ENCODE results near the gene NSRP1. TPM values are rescaled to one million over a fixed set of nuclear protein-coding genes. Genes with fewer than 3 reads are reported as not detected.
"Not testable (repeated sequence)": the region's sequence is repeated elsewhere in the genome, so short reads cannot be mapped to it uniquely, and the experiment has no call there.

NSRP1 gene
- total RNA-seq, 1 donor from 2014 or later: 8.1 TPM

- no peak for DNase-seq (ENCODE audit: low read depth in 2 of 2)
Observed at GRCh38 chr17:30186761-30187160, 70.1 kb downstream of the NSRP1 start.

- DNase-seq (ENCODE audit: low read depth in 2 of 2): no peak
Observed at GRCh38 chr17:30187573-30187972, 71.0 kb downstream of the NSRP1 start.

DNA sequence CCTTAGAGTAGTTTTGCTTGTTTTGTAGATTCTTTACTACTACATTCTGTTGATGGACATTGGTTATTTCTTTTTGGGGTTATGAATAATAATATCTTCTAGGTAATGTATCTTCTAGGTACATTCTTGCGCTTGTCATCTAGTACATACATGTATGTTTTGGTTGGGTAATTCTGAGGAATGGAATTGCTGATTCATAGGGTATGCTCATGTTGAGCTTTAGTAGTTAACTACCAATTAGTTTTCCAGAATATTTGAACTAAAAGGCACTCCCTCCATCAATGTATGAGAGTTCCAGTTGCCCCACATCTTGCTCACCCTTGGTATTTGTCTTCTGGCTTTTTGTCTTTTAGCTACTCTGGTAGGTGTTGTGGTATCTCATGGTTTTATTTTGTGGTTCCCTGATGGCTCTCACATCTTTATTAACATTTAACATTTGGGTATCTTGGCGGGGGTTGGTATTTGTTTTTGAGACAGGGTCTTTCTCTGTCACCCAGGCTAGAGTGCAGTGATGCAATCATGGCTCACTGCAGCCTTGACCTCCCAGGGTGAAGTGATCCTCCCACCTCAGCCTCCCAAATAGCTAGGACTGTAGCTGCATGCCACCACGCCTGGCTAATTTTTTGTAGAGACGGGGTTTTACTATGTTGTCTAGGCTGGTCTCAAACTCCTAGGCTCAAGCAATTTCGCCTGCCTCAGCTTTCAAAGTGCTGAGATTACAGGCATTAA lies 71.8 kb downstream of the NSRP1 start:
- no peak for DNase-seq (ENCODE audit: low read depth in 2 of 2)

DNA sequence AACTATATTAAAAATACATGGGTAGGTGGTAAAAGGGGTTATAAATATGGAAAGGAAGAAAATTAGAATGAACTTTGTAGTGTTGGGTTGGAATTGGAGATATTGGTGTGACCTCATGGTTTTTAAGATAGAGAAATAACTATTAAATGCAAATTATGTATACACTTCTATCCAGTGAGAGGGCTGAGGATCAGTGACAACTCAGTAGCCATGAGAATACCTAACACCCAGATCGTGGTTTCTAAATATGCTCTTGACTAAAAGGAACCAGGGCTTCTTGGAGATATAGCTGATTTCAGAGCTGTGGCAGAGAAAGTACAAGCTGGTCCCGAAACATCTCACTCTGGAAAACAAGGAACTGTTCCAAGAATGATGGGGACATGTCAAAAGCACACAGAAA lies 74.5 kb downstream of the NSRP1 start:
- no peak for DNase-seq (ENCODE audit: low read depth in 2 of 2)

DNA sequence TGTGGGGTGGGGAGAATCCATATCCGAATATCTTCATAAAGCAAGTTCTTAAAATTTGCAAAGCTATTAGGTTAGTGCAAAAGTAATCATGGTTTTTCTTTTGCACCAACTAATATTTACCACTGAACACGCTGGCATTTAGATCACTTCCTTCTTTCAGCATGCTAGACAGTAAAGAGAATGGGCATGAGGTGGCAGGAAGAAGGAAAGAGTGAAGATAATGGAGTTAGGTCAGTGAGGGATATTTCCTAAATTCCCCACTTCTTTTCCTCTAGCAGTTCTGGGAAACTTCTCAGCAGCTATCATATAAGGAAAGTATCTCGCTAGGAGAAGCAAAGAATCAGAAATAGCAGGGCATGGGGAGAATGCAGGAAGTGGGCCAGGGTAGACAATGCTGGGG lies 79.9 kb downstream of the NSRP1 start:
- peak in 1 of 2 donors; percentile 34 for DNase-seq (ENCODE audit: low read depth in 2 of 2)

DNA sequence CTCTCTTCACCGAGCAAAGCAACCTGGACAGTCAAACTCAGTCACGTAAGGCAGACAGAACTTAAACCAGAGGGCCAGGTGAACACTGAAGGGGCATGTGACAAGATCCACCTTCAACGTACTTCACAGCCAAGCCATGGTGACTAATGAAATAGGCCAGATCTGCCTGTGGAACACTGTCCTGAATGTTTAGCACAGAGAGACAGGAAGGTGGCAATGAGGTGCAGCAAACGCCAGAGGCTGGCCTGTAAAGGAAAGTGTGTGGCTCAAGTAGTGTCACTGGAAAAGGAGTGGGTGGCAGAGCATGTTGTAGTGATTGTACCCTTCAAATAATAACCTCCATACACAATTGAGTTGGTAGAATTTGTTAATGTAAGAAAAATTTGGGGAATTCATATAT lies 80.8 kb downstream of the NSRP1 start:
- DNase-seq (ENCODE audit: low read depth in 2 of 2): no peak

GRCh38 chr17:30199600-30199999 lies 83.0 kb downstream of the NSRP1 start:
- DNase-seq (ENCODE audit: low read depth in 2 of 2): no peak

DNA sequence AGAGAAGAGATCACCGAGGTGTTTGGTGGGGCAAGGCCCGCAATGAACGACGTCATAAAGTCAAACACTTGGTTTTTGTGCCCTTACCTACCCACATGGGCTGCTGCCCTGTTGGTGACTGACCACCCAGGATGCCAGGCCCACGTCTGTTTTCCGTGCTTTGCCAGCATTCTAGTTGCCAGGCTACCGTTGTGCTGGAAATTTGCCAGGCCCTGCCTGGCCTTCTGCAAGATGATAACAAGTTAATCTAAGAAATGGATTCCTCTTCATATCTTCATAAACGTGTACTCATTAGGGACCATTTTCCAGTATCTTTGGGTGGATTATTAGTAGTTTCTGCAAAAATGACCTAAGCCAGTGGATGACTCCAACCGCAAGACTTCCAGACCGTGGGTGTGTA lies 83.5 kb downstream of the NSRP1 start:
- no peak for DNase-seq (ENCODE audit: low read depth in 2 of 2)

DNA sequence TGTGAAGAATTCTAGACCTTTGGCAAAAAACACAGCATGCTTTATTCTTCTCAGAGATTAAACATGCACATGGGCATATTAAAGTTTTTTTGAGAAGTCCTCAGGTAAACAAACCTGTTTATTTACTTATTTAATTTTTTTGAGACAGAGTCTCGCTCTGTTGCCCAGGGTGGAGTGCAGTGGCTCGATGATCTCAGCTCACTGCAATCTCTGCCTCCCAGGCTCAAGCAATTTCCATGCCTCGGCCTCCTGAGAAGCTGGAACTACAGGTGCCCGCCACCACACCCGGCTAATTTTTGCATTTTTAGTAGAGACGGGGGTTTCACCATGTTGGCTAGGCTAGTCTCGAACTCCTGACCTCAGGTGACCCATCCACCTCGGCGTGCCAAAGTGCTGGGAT lies 84.0 kb downstream of the NSRP1 start:
- DNase-seq (ENCODE audit: low read depth in 2 of 2): not testable (repeated sequence)

DNA sequence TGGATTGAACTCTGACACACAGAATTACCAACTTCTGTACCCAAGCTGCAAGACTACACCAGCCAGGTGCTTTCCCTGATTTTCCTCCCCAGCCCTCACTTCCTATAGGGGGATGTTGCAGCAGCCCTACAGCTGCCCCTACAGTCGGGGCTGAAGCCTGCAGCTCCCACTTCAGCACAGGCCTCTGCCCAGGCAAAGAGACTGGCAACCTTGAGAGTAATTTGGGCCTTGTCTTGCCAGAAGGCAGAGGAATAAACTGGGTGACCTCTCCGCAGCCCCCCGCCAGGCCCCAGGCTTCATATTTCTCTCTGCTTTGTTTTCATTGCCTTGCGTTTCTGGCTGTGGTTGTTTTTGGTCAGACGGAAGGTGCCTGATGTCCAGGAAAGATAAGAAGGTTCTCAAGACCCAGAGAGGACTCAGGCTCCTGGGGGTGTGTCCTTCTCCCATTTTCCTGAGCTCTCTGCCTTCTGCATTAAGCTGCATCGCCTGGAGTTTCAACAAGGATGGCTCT lies 86.9 kb downstream of the NSRP1 start:
- DNase-seq (ENCODE audit: low read depth in 2 of 2): peak in 1 of 2 donors; percentile 18

- peak; percentile 72 to 93 for DNase-seq (ENCODE audit: low read depth in 2 of 2)
Observed at GRCh38 chr17:30207655-30208054, 91.0 kb downstream of the NSRP1 start.

DNA sequence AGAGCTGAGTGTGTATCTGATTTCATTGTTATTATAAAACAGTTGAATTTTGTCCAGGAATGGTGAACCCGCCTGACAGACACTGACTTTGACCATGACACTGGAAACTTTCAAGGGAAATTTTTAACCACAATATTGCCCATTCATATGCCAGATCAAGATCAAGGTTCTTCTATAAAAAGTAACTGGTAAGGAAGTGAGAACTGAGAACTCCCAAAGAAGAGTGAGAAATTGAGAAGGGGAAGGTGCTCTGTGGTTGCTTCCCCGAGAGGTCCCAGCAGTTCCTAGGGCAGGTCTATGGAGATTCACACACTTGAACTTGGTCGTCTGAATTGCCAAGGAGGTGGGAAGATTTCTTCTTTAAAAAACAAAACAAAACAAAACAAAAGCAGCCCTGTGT lies 91.6 kb downstream of the NSRP1 start:
- no peak for DNase-seq (ENCODE audit: low read depth in 2 of 2)

DNA sequence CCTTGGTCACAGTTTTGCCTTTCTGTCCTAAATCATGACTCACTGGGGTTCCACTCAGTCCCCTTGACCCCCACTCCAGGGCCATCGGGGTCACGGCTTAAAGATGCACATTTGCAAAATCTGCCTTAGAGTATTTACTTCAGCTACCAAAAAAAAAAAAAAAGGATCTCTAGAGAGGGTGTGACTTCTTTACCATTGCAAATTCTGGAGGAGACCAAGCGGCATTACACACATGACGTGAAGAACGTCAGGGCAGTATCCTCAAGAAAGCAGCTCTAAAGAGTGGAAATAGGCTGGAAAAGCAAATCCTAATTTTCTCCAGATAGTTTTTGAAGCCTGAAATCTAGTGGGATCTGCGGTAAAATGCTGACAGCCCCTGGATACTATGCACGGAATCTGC lies 93.3 kb downstream of the NSRP1 start:
- DNase-seq (ENCODE audit: low read depth in 2 of 2): no peak

GRCh38 chr17:30210366-30210765 lies 93.8 kb downstream of the NSRP1 start:
- DNase-seq (ENCODE audit: low read depth in 2 of 2): no peak

DNA sequence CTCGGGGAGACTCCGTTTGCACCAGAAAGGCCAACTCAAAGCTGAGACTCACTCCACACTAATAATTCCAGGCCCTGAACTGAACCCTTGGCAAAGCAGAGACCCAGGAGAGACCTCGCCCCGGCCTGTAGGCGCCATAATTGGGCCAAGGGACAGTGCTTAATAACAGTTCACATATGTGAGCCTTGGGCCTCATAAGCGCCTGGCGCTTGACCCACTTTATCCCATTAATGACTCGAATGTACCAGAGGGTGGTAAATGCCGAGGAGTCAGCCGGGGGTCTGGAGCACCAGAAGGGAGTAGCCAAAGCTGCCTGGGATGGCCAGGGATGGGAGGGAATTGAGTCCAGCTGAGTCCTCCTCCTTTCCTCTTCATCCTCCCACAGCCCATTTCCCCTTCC lies 94.3 kb downstream of the NSRP1 start:
- DNase-seq (ENCODE audit: low read depth in 2 of 2): no peak

DNA sequence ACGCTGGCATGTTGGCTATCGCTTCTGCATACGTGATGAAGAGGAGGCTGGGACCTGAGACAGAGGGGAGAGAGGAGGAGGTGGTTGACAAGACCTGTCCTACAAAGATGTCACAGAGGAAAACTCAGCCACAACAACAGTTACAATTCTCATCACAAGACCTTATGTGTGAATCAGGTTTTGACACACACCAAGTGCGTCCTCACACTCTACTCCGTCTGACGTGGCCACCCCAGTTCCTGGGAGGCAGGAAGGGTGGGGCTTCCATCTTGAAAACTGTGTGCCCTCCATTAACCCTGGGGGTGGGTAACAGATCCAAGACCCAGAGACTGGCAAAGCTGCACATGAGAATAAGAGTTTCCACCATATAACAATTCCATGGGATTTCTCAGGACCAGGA lies 94.8 kb downstream of the NSRP1 start:
- no peak for DNase-seq (ENCODE audit: low read depth in 2 of 2)

DNA sequence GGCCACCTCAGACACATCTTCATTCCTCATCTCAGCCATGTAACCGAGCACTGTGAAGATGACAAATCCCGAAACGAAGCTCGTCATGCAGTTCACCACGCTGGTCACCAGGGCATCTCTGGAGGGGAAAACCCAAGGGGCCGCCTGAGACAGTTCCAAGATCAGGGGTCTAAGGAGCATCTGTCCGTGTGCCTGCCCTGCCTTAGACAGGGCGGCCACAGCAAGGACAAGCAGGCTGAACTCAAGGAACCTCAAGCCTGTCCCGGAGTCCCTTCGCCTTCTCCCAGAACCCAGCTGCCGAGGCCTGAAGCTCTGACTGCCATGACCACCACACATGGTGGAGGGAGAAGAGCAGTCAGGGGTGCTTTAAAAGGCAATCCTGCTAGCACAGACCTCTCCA lies 96.1 kb downstream of the NSRP1 start:
- no peak for DNase-seq (ENCODE audit: low read depth in 2 of 2)

DNA sequence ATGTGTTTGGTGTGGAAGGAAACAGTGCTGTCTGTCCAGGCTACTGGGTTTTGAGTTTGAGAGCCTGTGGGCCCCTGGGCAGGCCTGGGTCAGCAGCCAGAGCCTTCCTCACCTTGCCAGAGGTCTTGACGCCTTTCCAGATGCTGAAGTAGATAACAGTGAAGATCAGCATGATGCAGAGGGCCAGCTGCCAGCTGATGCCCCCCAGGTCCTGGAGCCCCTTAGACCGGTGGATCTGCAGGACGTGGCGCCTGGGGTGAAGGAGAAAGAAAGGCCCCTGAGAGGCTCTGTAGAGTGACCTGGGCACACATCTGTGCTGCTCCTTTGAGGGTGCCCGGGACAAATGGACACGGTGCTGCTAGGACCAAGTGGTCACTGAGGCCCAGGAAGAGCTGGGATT lies 100.4 kb downstream of the NSRP1 start:
- DNase-seq (ENCODE audit: low read depth in 2 of 2): no peak

GRCh38 chr17:30217746-30218245 lies 101.2 kb downstream of the NSRP1 start:
- no peak for DNase-seq (ENCODE audit: low read depth in 2 of 2)

DNA sequence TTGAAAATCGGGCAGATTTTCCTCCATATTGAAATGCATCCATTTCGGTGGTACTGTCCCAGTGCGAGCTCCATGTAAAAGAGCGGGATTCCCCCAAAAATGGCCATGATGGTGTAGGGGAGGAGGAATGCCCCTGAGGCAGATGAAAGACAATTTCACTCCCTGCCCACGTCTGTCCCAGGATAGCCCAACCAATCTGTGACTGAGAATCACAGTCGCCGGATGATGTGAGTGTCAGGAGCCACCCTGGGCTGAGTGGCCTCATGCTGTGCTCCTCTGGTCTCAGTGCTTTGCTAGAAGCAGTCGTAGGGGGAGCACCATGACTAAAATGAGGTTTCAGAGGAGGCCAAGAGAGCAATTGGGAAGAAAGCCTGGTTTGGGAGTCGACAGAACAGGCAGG lies 102.2 kb downstream of the NSRP1 start:
- no peak for DNase-seq (ENCODE audit: low read depth in 2 of 2)

DNA sequence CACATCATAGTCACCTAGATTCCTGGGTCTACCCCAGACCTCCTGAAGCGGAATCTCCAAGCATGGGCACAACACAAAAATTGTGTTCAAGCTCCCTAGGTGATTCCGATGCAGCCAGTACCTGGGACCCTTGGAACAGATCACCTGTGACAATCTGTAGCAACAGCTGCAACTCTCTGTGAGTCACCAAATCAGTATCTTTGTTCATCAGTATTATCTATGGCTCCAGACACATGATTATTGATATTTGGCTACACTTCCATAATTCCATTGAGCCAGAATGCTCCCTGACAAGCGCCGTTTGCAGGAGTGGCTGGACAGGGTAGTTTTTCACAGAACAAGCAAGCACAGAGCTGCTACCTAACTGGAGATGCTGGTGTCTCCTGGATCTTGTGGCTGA lies 102.7 kb downstream of the NSRP1 start:
- DNase-seq (ENCODE audit: low read depth in 2 of 2): no peak

GRCh38 chr17:30219833-30220232 lies 103.2 kb downstream of the NSRP1 start:
- peak in 1 of 2 donors; percentile 31 for DNase-seq (ENCODE audit: low read depth in 2 of 2)

DNA sequence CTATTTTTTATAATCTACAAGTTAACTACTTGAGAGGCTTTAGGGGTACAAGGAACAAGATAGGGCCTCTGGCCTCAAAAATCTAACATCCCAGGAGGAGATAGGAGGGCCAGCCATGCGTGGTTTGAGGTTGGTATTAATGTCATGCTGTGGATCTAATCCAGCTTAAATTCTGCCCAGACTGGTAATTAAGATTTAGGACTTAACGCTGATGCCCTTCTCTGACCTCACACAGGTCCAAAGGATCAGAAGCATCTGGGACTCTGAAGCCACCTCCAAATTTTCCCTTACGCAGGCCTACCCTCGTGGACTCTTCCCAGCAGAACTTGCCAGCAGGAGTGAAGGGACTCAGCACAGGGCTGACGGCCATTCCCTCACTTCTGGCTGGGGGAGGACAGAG lies 103.8 kb downstream of the NSRP1 start:
- DNase-seq (ENCODE audit: low read depth in 2 of 2): no peak

GRCh38 chr17:30221346-30221745 lies 104.7 kb downstream of the NSRP1 start:
- DNase-seq (ENCODE audit: low read depth in 2 of 2): no peak
